IMR-90 (cell line): ENCODE data around the gene CALHM6. TPM values are rescaled to one million over a fixed set of nuclear protein-coding genes. Genes with fewer than 3 reads are reported as not detected.

Source experiments
- ATAC-seq: fragments of 200-7000 bp; cut with Tn5 transposase; 2 replicates; pipeline ENCODE4 v1.9.1; 2020; ENCODE audit warnings: low read depth, mild to moderate bottlenecking, moderate library complexity
- BruUV-seq: library from RNA; stranded (reverse); fragments of 400-500 nt; replicated peaks from 2 replicates; lab custom pipeline; 2021; lab: Mats Ljungman, UMichigan
- CTCF ChIA-PET: fragments of 300-600 bp; formaldehyde crosslinking; extraction: SDS; loops from one replicate; lab custom pipeline; 2021; ENCODE audit warnings: antibody characterized with exemption; lab: Yijun Ruan, JAX
- POLR2A ChIA-PET: fragments of 300-600 bp; sonication (Branson Sonifier 250); formaldehyde crosslinking; loops from one replicate; lab custom pipeline; 2022; ENCODE audit warnings: antibody characterized with exemption; ENCODE audit not compliant: unreplicated experiment; lab: Charles Lee
- DNase-seq: peaks from one replicate; pipeline ENCODE4 v3.0.0; 2013
- H2AFZ ChIP-seq: replicated peaks from 2 replicates; pipeline ENCODE3; 2013; ENCODE audit warnings: low read length, mild to moderate bottlenecking; ENCODE audit not compliant: poor library complexity
- H2AK5ac ChIP-seq: 2 replicates; pipeline ENCODE4 v1.6.1; 2013; ENCODE audit warnings: low read depth, low read length, inconsistent platforms
- H2AK9ac ChIP-seq: replicated peaks from 2 replicates; pipeline ENCODE3; 2013; ENCODE audit warnings: mild to moderate bottlenecking, low read depth, low read length, moderate library complexity; ENCODE audit not compliant: poor library complexity
- H2BK120ac ChIP-seq: 2 replicates; pipeline ENCODE4 v1.6.1; 2013; ENCODE audit warnings: low read depth, low read length, inconsistent platforms
- H2BK15ac ChIP-seq: 3 replicates; pipeline ENCODE4 v1.6.1; 2013; ENCODE audit warnings: low read depth, low read length, inconsistent platforms
- H2BK20ac ChIP-seq: 2 replicates; pipeline ENCODE4 v1.6.1; 2013; ENCODE audit warnings: low read depth, mild to moderate bottlenecking, inconsistent platforms, low read length, moderate library complexity
- H2BK5ac ChIP-seq: 2 replicates; pipeline ENCODE4 v1.6.1; 2013; ENCODE audit warnings: mild to moderate bottlenecking, low read depth, low read length, inconsistent platforms; ENCODE audit not compliant: poor library complexity, severe bottlenecking
- H3K14ac ChIP-seq: replicated peaks from 2 replicates; pipeline ENCODE4 v1.6.1; 2013; ENCODE audit warnings: low read depth, low read length, inconsistent platforms
- H3K18ac ChIP-seq: 2 replicates; pipeline ENCODE4 v1.6.1; 2013; ENCODE audit warnings: low read depth, low read length, control low read depth
- H3K23ac ChIP-seq: 2 replicates; pipeline ENCODE4 v1.6.1; 2013; ENCODE audit warnings: low read depth, low read length, inconsistent platforms
- H3K27ac ChIP-seq: 2 replicates; pipeline ENCODE4 v1.5.1; 2013; ENCODE audit warnings: mild to moderate bottlenecking, control low read depth, low read length; ENCODE audit not compliant: insufficient read depth
- H3K27me3 ChIP-seq: 2 replicates; pipeline ENCODE4 v1.6.1; 2013; ENCODE audit warnings: low read length; ENCODE audit not compliant: control insufficient read depth, insufficient read depth
- H3K36me3 ChIP-seq: 2 replicates; pipeline ENCODE4 v1.6.1; 2013; ENCODE audit warnings: low read length, mixed read lengths; ENCODE audit not compliant: control insufficient read depth, insufficient read depth
- H3K4ac ChIP-seq: 2 replicates; pipeline ENCODE4 v1.6.1; 2013; ENCODE audit warnings: low read depth, low read length, inconsistent platforms
- H3K4me1 ChIP-seq: 2 replicates; pipeline ENCODE4 v1.6.1; 2013; ENCODE audit warnings: low read length, mixed read lengths; ENCODE audit not compliant: control insufficient read depth, insufficient read depth
- H3K4me2 ChIP-seq: 2 replicates; pipeline ENCODE4 v1.6.1; 2013; ENCODE audit warnings: low read depth, mild to moderate bottlenecking, control low read depth, low read length, moderate library complexity
- H3K4me3 ChIP-seq: 2 replicates; pipeline ENCODE4 v1.5.1; 2013; ENCODE audit warnings: low read depth, mild to moderate bottlenecking, control low read depth, low read length, moderate library complexity; ENCODE audit not compliant: insufficient read depth
- H3K56ac ChIP-seq: 2 replicates; pipeline ENCODE4 v1.6.1; 2013; ENCODE audit warnings: low read length, inconsistent platforms; ENCODE audit not compliant: insufficient read depth; ENCODE audit errors: extremely low read depth
- H3K79me1 ChIP-seq, 2 experiments: 2 replicates each; pipeline ENCODE4 v1.6.1; 2013; ENCODE audit warnings: low read length in 2 of 2, inconsistent platforms in 1 of 2, low read depth in 1 of 2
- H3K9ac ChIP-seq: 2 replicates; pipeline ENCODE4 v1.6.1; 2013; ENCODE audit warnings: low read depth, low read length, control low read depth
- H3K9me1 ChIP-seq: 2 replicates; pipeline ENCODE4 v1.6.1; 2013; ENCODE audit warnings: low read length, inconsistent platforms; ENCODE audit not compliant: insufficient read depth
- H3K9me3 ChIP-seq: 2 replicates; pipeline ENCODE4 v1.6.1; 2013; ENCODE audit warnings: low read length; ENCODE audit not compliant: control insufficient read depth, insufficient read depth
- H4K20me1 ChIP-seq: 2 replicates; pipeline ENCODE4 v1.6.1; 2013; ENCODE audit warnings: low read length, inconsistent platforms; ENCODE audit not compliant: insufficient read depth
- H4K5ac ChIP-seq: 2 replicates; pipeline ENCODE4 v1.6.1; 2013; ENCODE audit warnings: mild to moderate bottlenecking, low read depth, low read length, control low read depth
- H4K8ac ChIP-seq, 2 experiments: 2 replicates each; pipeline ENCODE4 v1.6.1; 2013; ENCODE audit warnings: low read depth in 2 of 2, low read length in 2 of 2, control low read depth in 1 of 2, inconsistent platforms in 1 of 2
- H4K91ac ChIP-seq: 2 replicates; pipeline ENCODE4 v1.6.1; 2013; ENCODE audit warnings: low read depth, low read length, inconsistent platforms; ENCODE audit not compliant: insufficient read depth
- CEBPB ChIP-seq: IDR thresholded peaks from 2 replicates; pipeline ENCODE4 v1.6.1; 2012; ENCODE audit warnings: low read depth, low read length, improper control_type of control experiment
- CHD1 ChIP-seq: IDR thresholded peaks from 2 replicates; pipeline ENCODE4 v1.6.1; 2012; ENCODE audit warnings: low read depth, low read length, improper control_type of control experiment
- MAFK ChIP-seq: IDR thresholded peaks from 2 replicates; pipeline ENCODE4 v1.6.1; 2012; ENCODE audit warnings: low read depth, low read length, improper control_type of control experiment
- MAZ ChIP-seq: IDR thresholded peaks from 2 replicates; pipeline ENCODE4 v1.6.1; 2012; ENCODE audit warnings: low read depth, mild to moderate bottlenecking, low read length, improper control_type of control experiment, moderate library complexity, borderline replicate concordance
- MXI1 ChIP-seq: IDR thresholded peaks from 2 replicates; pipeline ENCODE4 v1.6.1; 2012; ENCODE audit warnings: low read depth, mild to moderate bottlenecking, low read length, moderate library complexity, borderline replicate concordance
- POLR2A ChIP-seq: IDR thresholded peaks from 2 replicates; pipeline ENCODE4 v1.6.1; 2012; ENCODE audit warnings: mild to moderate bottlenecking, low read depth, low read length
- RAD21 ChIP-seq: IDR thresholded peaks from 2 replicates; pipeline ENCODE4 v1.6.1; 2012; ENCODE audit warnings: low read length, improper control_type of control experiment
- RFX5 ChIP-seq: IDR thresholded peaks from 2 replicates; pipeline ENCODE4 v1.8.0; 2012; ENCODE audit warnings: low read depth, mild to moderate bottlenecking, low read length, moderate library complexity
- SMC3 ChIP-seq: fragments of 150-350 bp; IDR thresholded peaks from 2 replicates; pipeline ENCODE4 v1.6.1; 2016; ENCODE audit warnings: low read depth, mild to moderate bottlenecking, antibody characterized with exemption, low read length, moderate library complexity
- WGBS, 2 experiments: methylation state at CpG; one replicate each; pipeline versions ENCODE4 v1.1.5 to v1.1.7; 2013; ENCODE audit warnings: missing lambda C conversion rate in 2 of 2; ENCODE audit not compliant: insufficient read length in 1 of 2; ENCODE audit errors: extremely low coverage in 2 of 2; 5-methylcytosine and 5-hydroxymethylcytosine counted together
- dilution Hi-C: fragments of 300-500 bp; cut with HindIII; formaldehyde crosslinking; loops from one replicate; pipeline ENCODE4 v1.14.3; 2018; ENCODE audit warnings: low sequenced_read_pairs; ENCODE audit not compliant: unreplicated experiment
- in situ Hi-C: fragments of 300-500 bp; cut with MboI; formaldehyde crosslinking; loops from 3 replicates; pipeline ENCODE4 v1.14.3; 2019; ENCODE audit warnings: low sequenced_read_pairs, inconsistent platforms, mixed read lengths
- intact Hi-C: fragments of 100-400 bp; cut with micrococcal nuclease; formaldehyde crosslinking; loops from 2 replicates; pipeline ENCODE4 v1.10.0; 2022
- polyA plus RNA-seq, 3 experiments: library from polyadenylated mRNA; depleted of rRNA; stranded (reverse); fragments of >200 nt; gene quantifications; 2 replicates each; pipeline ENCODE4 v1.2.3, GENCODE V29; 2012; ENCODE audit warnings: low replicate concordance in 1 of 3
- total RNA-seq: library from RNA; depleted of rRNA; stranded (reverse); fragments of >200 nt; gene quantifications from 2 replicates; pipeline ENCODE4 v1.2.3, GENCODE V29; 2012
- TF ChIP-seq, protein P1 (sequence below): conservative IDR thresholded peaks from 2 replicates; pipeline ENCODE4 v1.5.1; 2012; ENCODE audit warnings: mild to moderate bottlenecking, low read depth, low read length, improper control_type of control experiment

CALHM6 gene
- total and polyA plus RNA-seq, 2 of the 4 experiments (the other 2 are of a cell fraction), result 0.72 to 1.5 TPM

DNA sequence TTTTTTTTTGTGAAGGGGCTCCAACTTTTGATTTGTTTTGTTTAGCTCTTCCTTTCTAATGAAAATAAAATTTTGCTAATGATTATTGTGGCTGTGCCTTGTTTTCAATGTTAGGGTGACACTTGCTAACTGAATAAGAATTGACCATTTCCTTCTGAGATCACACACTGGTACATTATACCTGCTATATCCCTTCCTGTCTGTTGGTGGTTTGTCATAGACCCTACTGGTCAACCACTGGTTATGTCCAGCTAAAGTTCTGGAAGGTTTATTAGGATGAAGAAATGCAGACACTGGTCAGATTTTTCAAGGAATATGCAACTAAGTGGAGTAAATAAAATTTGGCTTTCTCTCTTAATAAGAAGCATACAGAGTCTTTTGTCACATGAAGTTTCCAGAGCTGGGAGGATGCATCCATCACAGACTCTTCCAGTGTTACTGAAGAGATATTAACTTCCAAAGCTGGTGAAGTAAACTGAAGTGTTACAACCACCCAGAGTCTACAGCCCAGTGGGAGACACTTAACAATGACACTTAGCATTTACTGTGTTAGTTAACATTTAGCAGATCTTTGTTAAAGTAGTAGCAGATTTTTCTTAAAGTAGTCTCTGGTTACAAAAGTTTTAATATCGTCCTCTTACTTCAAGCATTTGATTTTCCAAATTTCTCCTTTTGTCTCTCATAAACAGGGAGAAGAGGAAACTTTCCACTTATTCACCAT lies 30.6 kb downstream of the CALHM6 start:
- dilution Hi-C loops, result no loop called here
- no peaks in the 10 kb centered on the region for H3K4me1 ChIP-seq
- ATAC-seq (no peak), DNase-seq (no peak)
- H3K9me1 ChIP-seq, result no peaks in the 10 kb centered on the region
- H3K4me2 ChIP-seq, result no peak overlapping the region
- no TSS peak for BruUV-seq
- H3K27ac ChIP-seq, result no peak overlapping the region
- no peak overlapping the region for H3K9ac ChIP-seq
- no peak overlapping the region for H3K4ac ChIP-seq
- H3K18ac ChIP-seq, result no peak overlapping the region
- WGBS, 2 experiments, result no CpG with 5 or more reads among the region's 1 CpG
- no peak overlapping the region for H2BK120ac ChIP-seq
- H4K5ac ChIP-seq, result no peak overlapping the region
- ChIA-PET POLR2A (no interaction called here), CTCF (interaction anchor here (0.7 kb wide), 1 partner anchor 44 kb away, joined by 3 read pairs; no protein-coding TSS in a partner anchor)
- H3K36me3 ChIP-seq, result no peaks in the 10 kb centered on the region
- H3K56ac ChIP-seq, result no peak overlapping the region
- H3K23ac ChIP-seq, result no peak overlapping the region
- no peak overlapping the region for H3K14ac ChIP-seq
- no peaks in the 10 kb centered on the region for H4K20me1 ChIP-seq
- in situ Hi-C loops, result no loop called here
- no peak for TF ChIP-seq MAZ
- TF ChIP-seq, protein P1, sequence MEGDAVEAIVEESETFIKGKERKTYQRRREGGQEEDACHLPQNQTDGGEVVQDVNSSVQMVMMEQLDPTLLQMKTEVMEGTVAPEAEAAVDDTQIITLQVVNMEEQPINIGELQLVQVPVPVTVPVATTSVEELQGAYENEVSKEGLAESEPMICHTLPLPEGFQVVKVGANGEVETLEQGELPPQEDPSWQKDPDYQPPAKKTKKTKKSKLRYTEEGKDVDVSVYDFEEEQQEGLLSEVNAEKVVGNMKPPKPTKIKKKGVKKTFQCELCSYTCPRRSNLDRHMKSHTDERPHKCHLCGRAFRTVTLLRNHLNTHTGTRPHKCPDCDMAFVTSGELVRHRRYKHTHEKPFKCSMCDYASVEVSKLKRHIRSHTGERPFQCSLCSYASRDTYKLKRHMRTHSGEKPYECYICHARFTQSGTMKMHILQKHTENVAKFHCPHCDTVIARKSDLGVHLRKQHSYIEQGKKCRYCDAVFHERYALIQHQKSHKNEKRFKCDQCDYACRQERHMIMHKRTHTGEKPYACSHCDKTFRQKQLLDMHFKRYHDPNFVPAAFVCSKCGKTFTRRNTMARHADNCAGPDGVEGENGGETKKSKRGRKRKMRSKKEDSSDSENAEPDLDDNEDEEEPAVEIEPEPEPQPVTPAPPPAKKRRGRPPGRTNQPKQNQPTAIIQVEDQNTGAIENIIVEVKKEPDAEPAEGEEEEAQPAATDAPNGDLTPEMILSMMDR, result no peak
- no peak for TF ChIP-seq CEBPB
- TF ChIP-seq RAD21, result no peak
- TF ChIP-seq POLR2A, result no peak
- no peak for TF ChIP-seq MXI1
- TF ChIP-seq MAFK, result no peak
- TF ChIP-seq SMC3, result no peak
- no peak for TF ChIP-seq CHD1
- no peak for TF ChIP-seq RFX5
- H4K8ac ChIP-seq, result no peak overlapping the region
- no peak overlapping the region for H3K4me3 ChIP-seq
- H2BK20ac ChIP-seq, result no peak overlapping the region
- H2AFZ ChIP-seq, result no peak overlapping the region
- H2AK5ac ChIP-seq, result no peak overlapping the region
- no peaks in the 10 kb centered on the region for H3K9me3 ChIP-seq
- no peaks in the 10 kb centered on the region for H3K79me1 ChIP-seq
- no peak overlapping the region for H2AK9ac ChIP-seq
- no peak overlapping the region for H4K91ac ChIP-seq
- H2BK5ac ChIP-seq, result no peak overlapping the region
- intact Hi-C loops, result no loop called here
- H2BK15ac ChIP-seq, result no peak overlapping the region
- H3K27me3 ChIP-seq, result no peaks in the 10 kb centered on the region; the same call in 1 of the 2 replicates
